ENCODE measurements around the gene C1orf52. TPM values are rescaled to one million over a fixed set of nuclear protein-coding genes. Genes with fewer than 3 reads are reported as not detected.

Gene C1orf52
- total RNA-seq, 1 experiment from 2014 or later, result 44.5 TPM

DNA sequence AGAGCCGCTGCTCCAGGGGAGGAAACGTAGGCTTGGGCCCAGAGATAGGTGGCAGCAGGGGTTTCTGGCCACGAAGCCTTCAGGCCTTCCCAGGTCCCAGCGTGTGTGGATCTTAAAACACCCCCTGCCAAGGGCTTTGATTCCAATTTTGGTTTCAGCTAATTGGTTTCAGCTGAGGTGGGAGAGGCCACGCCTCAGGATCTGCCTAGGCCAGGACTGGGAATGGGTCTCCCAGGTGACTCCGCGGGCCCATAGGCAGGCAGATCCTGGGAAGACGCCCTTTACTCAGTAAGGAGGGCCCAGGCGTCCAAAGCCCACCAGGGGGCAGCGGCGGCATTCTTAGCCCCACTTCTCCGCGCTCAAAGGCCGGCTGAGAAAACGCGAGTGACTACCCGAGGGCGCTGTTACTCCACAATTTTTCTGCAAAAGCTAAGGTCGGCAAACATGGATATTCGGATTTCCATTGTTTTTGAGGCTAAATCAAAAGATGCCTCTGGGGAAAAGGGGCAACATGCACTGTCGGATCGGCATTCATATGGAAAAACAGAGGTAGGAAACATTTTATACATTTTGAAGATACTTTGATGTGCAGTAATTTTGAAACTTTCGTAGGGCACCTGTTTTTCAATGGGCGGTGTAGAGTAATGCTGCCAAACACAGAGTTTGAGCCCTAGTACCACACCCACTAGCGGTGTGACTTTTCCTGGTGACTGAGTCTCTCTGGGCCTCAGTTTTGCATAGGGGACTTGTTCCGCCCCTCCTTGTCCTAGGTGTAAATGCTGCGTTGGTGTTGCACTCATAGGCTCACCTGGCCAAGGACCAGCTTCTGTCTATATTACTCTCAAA, 48.7 kb upstream of the C1orf52 start (continued):
- TF ChIP-seq ESRRA (CRISPR knock-in tag; IDR thresholded peaks at IDR 0.05; ENCODE audit: borderline replicate concordance) (no peak), ZNF671 (CRISPR knock-in tag; IDR thresholded peaks at IDR 0.05) (no peak), PRRX2 (CRISPR knock-in tag; IDR thresholded peaks at IDR 0.05) (no peak), ZNF317 (CRISPR knock-in tag; IDR thresholded peaks at IDR 0.05; ENCODE audit: borderline replicate concordance, low read depth) (no peak), JAZF1 (CRISPR knock-in tag; IDR thresholded peaks at IDR 0.05) (no peak), SP1 (CRISPR knock-in tag; conservative IDR thresholded peaks at IDR 0.05) (no peak), ZNF396 (CRISPR knock-in tag; IDR thresholded peaks at IDR 0.05; ENCODE audit: borderline replicate concordance) (no peak), SMAD4 (CRISPR knock-in tag; IDR thresholded peaks at IDR 0.05) (no peak)
- TF ChIP-seq, protein P1, sequence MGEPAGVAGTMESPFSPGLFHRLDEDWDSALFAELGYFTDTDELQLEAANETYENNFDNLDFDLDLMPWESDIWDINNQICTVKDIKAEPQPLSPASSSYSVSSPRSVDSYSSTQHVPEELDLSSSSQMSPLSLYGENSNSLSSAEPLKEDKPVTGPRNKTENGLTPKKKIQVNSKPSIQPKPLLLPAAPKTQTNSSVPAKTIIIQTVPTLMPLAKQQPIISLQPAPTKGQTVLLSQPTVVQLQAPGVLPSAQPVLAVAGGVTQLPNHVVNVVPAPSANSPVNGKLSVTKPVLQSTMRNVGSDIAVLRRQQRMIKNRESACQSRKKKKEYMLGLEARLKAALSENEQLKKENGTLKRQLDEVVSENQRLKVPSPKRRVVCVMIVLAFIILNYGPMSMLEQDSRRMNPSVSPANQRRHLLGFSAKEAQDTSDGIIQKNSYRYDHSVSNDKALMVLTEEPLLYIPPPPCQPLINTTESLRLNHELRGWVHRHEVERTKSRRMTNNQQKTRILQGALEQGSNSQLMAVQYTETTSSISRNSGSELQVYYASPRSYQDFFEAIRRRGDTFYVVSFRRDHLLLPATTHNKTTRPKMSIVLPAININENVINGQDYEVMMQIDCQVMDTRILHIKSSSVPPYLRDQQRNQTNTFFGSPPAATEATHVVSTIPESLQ (CRISPR knock-in tag; IDR thresholded peaks at IDR 0.05), result no peak
- TF ChIP-seq, protein P2, sequence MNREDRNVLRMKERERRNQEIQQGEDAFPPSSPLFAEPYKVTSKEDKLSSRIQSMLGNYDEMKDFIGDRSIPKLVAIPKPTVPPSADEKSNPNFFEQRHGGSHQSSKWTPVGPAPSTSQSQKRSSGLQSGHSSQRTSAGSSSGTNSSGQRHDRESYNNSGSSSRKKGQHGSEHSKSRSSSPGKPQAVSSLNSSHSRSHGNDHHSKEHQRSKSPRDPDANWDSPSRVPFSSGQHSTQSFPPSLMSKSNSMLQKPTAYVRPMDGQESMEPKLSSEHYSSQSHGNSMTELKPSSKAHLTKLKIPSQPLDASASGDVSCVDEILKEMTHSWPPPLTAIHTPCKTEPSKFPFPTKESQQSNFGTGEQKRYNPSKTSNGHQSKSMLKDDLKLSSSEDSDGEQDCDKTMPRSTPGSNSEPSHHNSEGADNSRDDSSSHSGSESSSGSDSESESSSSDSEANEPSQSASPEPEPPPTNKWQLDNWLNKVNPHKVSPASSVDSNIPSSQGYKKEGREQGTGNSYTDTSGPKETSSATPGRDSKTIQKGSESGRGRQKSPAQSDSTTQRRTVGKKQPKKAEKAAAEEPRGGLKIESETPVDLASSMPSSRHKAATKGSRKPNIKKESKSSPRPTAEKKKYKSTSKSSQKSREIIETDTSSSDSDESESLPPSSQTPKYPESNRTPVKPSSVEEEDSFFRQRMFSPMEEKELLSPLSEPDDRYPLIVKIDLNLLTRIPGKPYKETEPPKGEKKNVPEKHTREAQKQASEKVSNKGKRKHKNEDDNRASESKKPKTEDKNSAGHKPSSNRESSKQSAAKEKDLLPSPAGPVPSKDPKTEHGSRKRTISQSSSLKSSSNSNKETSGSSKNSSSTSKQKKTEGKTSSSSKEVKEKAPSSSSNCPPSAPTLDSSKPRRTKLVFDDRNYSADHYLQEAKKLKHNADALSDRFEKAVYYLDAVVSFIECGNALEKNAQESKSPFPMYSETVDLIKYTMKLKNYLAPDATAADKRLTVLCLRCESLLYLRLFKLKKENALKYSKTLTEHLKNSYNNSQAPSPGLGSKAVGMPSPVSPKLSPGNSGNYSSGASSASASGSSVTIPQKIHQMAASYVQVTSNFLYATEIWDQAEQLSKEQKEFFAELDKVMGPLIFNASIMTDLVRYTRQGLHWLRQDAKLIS (CRISPR knock-in tag; IDR thresholded peaks at IDR 0.05; ENCODE audit: borderline replicate concordance), result no peak
- TF ChIP-seq, protein P3, sequence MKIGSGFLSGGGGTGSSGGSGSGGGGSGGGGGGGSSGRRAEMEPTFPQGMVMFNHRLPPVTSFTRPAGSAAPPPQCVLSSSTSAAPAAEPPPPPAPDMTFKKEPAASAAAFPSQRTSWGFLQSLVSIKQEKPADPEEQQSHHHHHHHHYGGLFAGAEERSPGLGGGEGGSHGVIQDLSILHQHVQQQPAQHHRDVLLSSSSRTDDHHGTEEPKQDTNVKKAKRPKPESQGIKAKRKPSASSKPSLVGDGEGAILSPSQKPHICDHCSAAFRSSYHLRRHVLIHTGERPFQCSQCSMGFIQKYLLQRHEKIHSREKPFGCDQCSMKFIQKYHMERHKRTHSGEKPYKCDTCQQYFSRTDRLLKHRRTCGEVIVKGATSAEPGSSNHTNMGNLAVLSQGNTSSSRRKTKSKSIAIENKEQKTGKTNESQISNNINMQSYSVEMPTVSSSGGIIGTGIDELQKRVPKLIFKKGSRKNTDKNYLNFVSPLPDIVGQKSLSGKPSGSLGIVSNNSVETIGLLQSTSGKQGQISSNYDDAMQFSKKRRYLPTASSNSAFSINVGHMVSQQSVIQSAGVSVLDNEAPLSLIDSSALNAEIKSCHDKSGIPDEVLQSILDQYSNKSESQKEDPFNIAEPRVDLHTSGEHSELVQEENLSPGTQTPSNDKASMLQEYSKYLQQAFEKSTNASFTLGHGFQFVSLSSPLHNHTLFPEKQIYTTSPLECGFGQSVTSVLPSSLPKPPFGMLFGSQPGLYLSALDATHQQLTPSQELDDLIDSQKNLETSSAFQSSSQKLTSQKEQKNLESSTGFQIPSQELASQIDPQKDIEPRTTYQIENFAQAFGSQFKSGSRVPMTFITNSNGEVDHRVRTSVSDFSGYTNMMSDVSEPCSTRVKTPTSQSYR (CRISPR knock-in tag; IDR thresholded peaks at IDR 0.05), result no peak
- TF ChIP-seq, protein P4, sequence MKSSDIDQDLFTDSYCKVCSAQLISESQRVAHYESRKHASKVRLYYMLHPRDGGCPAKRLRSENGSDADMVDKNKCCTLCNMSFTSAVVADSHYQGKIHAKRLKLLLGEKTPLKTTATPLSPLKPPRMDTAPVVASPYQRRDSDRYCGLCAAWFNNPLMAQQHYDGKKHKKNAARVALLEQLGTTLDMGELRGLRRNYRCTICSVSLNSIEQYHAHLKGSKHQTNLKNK (CRISPR knock-in tag; IDR thresholded peaks at IDR 0.05), result no peak
- TF ChIP-seq, protein P5, sequence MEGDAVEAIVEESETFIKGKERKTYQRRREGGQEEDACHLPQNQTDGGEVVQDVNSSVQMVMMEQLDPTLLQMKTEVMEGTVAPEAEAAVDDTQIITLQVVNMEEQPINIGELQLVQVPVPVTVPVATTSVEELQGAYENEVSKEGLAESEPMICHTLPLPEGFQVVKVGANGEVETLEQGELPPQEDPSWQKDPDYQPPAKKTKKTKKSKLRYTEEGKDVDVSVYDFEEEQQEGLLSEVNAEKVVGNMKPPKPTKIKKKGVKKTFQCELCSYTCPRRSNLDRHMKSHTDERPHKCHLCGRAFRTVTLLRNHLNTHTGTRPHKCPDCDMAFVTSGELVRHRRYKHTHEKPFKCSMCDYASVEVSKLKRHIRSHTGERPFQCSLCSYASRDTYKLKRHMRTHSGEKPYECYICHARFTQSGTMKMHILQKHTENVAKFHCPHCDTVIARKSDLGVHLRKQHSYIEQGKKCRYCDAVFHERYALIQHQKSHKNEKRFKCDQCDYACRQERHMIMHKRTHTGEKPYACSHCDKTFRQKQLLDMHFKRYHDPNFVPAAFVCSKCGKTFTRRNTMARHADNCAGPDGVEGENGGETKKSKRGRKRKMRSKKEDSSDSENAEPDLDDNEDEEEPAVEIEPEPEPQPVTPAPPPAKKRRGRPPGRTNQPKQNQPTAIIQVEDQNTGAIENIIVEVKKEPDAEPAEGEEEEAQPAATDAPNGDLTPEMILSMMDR (IDR thresholded peaks at IDR 0.05), result peak; percentile 80
- TF ChIP-seq, protein P6, sequence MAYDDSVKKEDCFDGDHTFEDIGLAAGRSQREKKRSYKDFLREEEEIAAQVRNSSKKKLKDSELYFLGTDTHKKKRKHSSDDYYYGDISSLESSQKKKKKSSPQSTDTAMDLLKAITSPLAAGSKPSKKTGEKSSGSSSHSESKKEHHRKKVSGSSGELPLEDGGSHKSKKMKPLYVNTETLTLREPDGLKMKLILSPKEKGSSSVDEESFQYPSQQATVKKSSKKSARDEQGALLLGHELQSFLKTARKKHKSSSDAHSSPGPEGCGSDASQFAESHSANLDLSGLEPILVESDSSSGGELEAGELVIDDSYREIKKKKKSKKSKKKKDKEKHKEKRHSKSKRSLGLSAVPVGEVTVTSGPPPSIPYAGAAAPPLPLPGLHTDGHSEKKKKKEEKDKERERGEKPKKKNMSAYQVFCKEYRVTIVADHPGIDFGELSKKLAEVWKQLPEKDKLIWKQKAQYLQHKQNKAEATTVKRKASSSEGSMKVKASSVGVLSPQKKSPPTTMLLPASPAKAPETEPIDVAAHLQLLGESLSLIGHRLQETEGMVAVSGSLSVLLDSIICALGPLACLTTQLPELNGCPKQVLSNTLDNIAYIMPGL (CRISPR knock-in tag; IDR thresholded peaks at IDR 0.05), result peak; percentile 83
- TF ChIP-seq, protein P7, sequence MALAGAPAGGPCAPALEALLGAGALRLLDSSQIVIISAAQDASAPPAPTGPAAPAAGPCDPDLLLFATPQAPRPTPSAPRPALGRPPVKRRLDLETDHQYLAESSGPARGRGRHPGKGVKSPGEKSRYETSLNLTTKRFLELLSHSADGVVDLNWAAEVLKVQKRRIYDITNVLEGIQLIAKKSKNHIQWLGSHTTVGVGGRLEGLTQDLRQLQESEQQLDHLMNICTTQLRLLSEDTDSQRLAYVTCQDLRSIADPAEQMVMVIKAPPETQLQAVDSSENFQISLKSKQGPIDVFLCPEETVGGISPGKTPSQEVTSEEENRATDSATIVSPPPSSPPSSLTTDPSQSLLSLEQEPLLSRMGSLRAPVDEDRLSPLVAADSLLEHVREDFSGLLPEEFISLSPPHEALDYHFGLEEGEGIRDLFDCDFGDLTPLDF (CRISPR knock-in tag; IDR thresholded peaks at IDR 0.05), result no peak
- TF ChIP-seq, protein P8, sequence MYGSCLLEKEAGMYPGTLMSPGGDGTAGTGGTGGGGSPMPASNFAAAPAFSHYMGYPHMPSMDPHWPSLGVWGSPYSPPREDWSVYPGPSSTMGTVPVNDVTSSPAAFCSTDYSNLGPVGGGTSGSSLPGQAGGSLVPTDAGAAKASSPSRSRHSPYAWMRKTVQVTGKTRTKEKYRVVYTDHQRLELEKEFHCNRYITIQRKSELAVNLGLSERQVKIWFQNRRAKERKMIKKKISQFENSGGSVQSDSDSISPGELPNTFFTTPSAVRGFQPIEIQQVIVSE (CRISPR knock-in tag; IDR thresholded peaks at IDR 0.05; ENCODE audit: borderline replicate concordance), result no peak
- TF ChIP-seq, protein P9, sequence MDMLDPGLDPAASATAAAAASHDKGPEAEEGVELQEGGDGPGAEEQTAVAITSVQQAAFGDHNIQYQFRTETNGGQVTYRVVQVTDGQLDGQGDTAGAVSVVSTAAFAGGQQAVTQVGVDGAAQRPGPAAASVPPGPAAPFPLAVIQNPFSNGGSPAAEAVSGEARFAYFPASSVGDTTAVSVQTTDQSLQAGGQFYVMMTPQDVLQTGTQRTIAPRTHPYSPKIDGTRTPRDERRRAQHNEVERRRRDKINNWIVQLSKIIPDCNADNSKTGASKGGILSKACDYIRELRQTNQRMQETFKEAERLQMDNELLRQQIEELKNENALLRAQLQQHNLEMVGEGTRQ (CRISPR knock-in tag; IDR thresholded peaks at IDR 0.05), result 0 out of 2 replicates have a peak, but pooled peaks have one; percentile 5
